ENCODE results near the gene KCNG4. TPM values are rescaled to one million over a fixed set of nuclear protein-coding genes. Genes with fewer than 3 reads are reported as not detected.
"Not testable (repeated sequence)": the region's sequence is repeated elsewhere in the genome, so short reads cannot be mapped to it uniquely, and the experiment has no call there.

The KCNG4 gene
- polyA plus RNA-seq, 12 donors, result 0.04 to 0.10 (median 0.05) TPM; not detected in 5

DNA sequence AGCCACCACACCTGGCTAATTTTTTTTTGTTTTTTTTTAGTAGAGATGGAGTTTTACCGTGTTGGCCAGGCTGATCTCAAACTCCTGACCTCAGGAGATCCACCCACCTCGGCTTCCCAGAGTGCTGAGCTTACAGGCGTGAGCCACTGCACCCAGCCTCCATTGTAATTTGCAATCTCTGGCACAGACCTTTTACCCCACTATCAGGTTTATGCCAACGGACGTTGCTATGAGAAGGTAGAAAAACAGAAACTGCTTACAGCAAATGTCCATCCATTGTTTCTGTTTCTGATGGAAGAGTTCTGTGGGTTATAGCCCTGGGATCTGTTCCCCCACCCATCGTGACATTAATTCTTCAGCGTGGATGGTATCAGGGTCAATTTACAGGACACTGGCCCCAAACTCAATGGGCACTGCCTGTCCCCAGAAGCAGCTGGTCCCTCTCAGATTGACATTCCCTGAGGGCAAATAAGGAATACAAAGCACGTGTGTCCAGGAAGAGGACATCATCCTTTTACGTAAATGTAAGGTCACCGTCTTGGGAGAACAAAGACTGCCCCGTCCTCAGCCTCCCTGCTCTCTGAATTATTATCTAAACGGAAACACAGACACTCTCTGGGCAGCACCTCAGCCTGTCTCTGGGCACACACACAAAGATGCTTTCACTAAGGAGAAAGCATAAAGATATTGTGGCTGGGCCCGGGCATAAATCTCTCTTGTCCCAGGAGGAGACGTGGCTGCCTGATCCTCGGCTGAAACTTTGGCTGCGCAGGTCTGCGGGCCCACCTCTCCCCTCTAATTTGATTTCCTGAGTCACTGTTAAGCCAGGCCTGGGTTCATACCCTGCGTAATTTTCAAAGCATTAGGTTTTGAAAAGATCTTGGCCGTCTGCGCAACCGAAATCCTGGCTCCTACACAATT lies 5.2 kb downstream of the KCNG4 start:
- peak; percentile 25 for DNase-seq

DNA sequence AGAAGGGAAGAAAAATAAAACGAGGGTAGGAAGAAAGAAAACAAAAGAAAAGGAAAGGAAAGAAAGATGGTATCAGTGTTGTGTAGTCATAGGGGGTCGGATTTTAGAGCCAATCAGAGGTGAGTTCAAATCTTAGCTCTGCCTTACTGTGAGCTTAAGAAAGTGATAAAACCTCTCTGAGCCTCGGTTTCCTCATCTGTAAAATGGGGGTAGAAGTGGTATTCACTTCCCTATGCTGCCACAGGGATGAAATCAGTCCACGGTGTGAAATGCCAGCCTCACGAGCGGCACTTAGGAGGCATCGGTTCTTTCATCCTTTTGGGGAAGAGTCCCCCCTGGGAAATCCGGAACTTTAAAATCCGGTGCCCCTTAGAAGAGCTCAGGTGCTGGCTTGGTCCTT lies 6.1 kb downstream of the KCNG4 start:
- DNase-seq, result no peak

DNA sequence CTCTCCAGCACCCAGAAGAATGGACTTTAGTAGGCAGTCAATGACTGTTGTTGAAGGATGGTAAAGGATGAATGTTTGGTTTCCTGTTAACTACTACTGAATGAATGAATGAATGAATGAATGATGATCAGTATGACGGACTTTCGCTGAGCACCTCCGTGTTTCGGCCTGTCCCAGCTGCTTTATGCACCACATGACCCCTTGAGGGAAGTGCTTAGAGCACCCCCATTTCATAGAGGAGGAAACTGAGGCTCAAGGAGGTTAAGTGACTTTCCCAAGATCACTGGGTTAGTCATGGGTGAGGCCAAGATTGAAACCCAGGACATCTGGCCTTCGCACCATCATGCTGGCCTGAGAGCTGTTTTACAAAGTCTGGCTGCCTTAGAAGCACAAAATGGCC lies 6.8 kb downstream of the KCNG4 start:
- DNase-seq, result no peak

DNA sequence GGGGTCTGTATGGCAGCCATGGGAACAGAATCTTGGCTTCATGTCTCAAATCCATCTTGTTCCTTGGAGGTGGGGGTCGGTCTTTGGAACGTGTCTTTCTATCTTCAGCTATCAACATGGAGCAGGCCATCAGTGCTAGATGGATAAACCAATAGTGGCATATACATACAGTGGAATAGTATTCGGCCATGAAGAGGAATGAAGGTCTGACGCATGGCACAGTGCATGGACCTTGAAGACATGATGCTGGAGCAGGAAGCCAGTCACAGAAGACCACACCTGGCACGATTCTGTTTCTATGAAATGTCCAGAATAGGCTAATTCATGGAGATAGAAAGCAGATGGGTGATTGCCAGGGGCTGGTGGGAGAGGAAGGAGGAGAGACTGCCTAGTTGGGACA lies 7.8 kb downstream of the KCNG4 start:
- DNase-seq, result no peak

DNA sequence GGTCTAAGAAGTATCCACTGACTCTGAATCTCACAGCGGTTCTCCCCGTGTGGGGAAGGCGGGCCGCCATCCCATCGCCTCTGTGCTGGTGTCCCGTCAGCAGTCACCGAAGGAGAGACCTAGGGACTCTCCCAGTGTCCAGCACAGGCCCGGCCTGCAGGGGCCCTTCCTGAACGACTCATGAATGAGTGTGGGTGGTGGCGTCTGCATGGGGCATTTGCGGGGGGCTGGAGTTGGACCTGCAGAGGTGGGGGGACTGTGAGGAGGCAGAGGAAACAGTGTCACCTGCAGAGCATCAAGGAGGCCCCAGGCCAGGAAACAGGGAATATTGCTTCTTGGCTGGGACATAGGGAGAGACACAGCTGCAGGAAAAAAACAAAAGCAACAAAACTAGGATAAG lies 10.3 kb downstream of the KCNG4 start:
- DNase-seq, result peak; percentile 40

DNA sequence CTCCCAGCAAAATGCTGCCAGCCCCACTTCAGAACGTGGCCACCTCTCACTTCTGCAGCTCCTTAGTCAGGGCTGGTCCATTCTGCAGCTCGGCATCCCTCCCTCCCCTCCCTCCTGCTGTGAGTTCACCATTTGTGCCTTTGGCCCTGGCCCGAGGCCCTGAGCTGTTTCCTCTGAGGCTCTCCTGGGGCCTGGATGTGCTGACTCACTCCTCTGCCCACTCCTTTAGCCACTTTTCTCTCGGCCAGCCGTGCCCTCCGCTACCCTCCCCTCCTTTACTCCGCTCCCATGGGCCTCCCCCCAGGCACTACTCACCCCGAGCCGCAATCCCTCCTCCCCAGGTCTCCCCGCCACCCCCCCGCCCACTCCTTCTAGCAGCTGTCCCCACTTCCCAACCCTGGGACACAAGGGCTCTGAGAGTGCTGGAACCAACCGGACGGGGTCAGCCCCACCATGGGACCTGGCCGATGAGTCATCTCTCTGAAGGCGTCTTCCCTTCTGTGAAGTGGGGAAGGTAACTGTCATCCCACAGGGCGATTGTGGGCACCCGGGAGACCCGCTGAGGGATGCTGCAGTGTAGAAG lies 11.5 kb downstream of the KCNG4 start:
- DNase-seq, result peak; percentile 71

DNA sequence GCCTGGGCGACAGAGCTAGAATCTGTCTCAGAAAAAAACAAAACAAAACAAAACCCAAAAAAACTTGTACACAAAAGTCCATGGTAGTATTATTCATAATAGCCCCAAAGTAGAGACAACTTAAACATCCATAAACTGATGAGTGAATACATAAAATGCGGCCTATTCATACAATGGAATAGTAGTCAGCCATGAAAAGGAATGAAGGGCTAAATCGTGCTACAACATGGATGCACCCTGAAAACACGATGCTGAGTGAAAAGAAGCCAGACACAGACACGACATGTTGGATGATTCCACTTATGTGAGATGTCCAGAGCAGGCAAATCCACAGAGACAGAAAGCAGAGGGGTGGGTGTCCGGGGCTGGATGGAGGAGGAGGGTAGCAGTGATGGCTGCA lies 12.3 kb downstream of the KCNG4 start:
- DNase-seq, result no peak

DNA sequence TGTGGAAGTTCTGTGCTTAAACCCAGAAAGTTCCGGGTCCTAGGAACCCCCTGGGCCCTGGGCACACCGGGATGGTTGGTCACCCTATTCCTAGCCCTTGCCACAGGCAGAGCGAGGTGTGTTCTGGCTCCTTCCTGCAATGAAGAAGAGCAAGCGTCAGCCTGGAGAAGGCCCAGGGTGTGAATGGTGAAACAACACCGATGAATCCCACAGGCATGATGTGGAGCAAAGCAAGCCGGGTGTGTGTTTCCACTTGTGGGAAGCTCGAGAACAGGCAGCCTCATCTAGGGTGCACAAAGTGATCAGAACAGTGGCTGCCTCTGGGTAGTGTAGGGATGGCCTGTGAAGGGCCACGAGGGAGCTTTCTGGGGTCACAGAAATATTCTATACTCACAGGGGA lies 13.8 kb downstream of the KCNG4 start:
- no peak for DNase-seq

DNA sequence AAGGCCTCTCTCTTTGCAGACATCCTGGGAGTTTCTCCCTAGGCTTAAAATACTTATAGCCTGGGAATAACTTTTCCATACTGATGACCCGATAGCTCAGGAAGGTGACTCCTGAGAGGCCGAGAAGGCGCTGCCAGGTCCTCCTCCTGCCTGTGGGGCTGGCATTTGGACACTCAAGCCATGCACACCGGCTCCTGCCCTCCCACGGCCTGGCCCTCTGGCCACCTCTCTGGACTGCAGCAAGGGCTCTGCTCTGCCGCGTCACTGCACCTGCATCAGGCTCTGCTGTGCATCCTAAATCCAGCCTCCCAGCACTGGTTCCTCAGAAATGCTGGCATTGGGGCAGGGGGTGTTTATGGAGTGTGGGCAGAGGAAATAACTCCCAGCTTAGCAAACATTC lies 14.2 kb downstream of the KCNG4 start:
- no peak for DNase-seq

DNA sequence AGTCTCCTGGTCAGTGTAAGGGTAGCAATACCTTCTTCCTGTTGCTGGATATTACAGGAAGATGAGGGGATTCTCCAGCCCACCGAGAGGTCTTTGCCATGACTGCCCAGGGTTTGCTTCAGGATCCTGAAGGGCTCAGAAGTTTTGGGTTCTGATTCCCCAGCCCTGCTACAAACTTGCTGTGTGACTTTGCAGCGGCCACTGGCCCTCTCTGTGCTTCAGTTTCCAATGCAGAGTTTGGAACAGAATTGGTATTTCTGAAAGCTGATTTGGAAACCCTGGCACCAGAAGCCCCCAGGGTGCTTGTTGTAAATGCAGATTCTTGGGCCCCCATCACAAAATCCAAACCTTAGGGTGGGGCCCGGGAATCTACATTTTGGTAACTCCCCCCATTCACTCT lies 14.7 kb downstream of the KCNG4 start:
- DNase-seq, result no peak

DNA sequence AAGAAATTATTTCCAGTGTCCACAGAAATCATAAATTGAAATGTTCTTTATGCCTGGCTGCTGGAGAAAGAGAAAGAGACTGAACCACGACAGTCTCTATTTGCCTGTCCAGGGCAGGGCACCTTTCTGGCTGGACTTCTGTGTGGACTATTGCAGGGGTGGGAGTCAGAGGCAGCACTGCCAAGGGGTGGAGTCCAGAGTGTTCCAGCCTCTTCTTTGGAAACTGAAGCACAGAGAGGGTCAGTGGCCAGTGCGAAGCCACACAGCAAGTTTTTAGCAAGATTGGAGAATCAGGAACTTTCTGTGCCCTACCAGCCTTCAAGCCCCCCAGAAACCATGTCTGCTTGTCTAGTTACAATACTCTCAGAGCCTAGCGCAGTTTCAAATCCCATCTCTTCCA lies 15.3 kb downstream of the KCNG4 start:
- DNase-seq, result no peak

DNA sequence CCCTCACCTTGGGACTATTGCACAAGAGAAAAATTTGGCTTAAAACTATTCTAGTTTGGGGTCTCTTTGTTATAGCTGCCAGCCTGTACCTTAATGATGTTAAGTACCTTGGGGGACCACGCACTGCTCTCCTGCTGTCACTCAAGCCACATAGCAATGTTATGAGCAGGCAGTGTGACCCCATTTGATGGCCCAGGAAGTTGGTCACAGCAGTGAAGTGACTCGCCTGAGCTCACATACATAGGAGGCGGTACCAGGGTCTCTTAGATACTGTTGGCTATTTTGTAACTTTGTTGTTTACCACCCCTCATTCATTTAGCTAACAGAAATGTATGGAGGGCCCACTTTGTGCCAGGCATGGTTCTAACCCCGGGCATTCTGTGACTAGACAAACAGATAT lies 16.4 kb downstream of the KCNG4 start:
- DNase-seq, result no peak

DNA sequence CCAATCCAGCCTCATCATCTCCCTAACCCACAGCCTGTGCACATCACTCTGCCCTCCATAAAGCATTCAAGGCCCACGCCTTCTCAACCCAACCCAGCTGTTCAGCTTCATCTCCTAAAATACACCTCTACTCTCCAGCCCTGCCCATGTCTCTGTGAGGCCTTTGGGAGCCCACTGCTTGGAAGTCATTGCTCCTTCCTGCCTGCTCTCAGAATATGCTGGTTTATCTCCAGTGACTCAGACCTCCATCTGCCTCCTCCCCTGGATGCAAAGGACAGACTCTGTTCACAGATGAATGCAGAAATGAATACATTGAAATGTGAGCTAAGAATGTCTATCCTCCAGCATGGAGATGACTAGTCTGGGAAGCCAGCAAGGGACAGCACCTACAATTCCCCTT lies 19.0 kb downstream of the KCNG4 start:
- no peak for DNase-seq

DNA sequence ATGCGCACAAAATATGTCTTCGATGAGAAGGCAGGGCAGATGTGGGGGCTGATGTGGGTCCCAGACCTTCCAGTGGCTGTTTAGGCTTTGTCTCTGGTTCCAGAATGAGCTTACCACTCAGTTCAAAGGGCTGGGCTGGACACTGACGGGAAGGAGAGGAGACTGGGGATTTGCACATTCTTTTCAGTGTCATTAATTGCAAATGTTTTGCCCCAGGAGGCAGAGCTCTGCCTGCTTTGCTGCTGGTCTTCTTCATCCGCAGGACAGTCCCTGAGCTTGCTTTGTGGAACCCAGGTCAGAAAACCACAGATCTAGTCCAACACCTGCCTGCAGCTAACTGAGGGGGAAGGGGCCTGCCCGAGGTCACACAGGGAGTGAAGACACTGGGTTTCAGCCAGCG lies 20.9 kb downstream of the KCNG4 start:
- no peak for DNase-seq

DNA sequence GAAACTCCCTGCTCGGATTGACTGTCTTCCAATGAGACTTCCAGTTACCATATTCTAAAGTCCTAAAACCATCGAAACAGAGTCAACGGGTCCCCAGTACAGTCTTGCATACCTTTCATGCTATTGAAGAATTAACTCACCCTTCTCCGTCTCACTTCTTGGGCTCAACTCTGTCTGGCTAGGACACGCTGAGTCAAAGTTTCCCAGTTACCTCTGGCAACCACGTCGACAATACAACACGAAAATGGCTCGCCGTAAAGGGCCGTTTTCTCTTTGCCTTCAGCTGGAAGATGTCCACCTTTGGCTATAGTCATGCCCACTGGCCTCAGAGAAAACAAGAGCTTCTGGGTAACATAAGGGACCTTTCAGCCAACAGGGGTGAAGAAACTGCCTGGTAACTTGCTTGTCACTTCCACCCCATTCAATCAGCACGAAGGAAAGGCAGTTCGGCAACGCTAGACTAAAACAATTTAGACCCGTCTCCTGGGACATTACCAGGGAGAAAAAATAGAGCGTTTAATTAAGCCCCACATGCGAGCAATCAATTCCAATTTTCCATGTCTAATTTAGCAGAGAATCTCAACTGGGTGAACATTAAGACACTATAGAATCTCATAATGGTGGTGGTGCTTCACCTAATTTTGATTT lies 21.5 kb downstream of the KCNG4 start:
- no peak for DNase-seq

DNA sequence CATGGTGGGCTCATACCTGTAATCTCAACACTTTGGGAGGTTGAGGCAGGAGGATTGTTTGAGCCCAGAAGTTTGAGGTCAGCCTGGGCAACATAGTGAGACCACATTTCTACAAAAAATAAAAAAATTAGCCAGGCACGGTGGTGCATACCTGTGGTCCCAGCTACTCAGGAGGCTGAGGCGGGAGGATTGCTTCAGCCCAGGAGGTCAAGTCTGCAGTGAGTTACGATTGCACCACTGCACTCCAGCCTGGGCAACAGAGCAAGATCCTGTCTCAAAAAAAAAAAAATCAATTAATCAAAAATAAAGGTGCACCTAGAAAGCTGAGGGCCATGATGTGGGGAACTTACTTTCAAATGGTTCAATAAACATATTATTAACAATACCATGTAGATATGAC lies 23.7 kb downstream of the KCNG4 start:
- not testable (repeated sequence) for DNase-seq

DNA sequence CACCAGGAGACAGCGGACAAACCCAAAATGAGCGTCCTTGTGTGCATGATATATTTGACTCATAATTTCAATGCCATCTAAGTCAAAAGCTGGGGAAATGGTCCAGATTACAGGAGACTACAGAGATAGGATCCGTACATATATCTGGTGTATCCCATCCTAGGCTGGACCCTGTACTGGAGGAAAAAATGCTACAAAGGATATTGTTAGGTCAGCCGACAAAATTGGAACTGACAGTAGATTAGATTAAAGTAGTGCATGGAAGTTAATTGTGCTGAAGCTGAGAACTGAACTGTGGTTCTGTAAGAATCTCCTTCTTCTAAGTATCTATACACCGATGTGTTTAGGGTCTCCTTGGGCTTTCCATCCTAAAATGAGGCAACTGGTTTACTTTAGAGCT lies 24.3 kb downstream of the KCNG4 start:
- no peak for DNase-seq

DNA sequence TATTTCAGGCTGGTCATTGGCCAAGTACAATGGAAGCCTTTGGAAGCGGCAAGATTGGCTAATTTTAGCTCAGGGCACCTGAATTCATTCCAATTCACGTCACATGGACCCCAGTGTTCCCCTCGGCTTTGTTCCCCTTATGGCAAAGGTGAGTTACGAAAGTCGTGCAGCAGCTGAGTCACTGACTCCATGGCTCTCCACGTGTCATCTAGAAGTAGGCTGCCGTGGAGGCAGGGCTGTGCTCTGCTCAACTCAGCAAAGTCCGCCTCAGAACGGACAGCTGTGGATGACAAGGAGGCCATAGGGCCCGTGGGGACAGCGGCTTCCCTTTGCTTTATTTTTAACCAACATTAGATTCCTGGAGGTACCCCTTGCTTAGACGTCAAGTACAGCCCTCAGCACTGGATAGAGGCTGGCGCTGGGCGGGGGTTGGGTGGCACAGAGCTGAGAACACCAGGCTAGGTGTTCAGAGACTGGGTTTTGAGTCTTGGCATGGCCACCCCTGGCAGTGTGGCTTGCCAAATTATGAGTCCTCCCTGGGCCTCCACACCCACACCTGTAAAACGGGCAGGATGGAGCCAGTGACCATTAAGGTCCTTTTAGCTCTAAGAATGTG lies 25.3 kb downstream of the KCNG4 start:
- no peak for DNase-seq

DNA sequence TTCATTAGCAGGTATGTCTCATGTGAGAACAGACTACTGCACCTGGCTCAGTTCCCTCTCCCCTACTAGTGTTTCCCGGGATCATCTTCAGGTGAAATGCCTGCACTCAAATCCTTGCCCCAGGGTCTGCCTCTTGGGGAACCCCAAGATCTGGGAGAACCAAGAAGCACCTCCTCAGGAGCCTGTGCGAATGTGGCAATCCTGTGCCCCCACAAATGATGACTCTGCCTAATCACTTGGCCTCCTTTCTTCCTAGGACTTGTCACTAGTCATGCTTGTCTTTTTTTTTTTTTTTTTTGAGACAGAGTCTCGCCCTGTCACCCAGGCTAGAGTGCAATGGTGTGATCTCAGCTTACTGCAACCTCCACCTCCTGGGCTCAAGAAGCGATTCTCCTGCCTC lies 27.2 kb downstream of the KCNG4 start:
- no peak for DNase-seq

DNA sequence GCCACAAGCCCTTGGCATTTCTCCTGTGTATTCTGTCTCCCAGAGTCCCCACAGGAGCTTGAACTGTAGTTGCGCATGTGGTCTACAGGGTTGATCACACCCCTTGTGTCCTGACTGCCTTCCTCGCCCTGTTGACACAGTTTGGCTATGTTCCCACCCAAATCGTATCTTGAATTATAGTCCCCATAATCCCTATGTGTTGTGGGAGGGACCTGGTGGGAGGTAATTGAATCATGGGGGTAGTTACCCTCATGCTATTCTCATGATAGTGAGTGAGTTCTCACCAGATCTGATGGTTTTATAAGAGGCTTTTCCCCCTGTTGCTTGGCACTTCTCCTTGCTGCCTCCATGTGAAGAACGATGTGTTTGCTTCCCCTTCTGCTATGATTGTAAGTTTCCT lies 27.7 kb downstream of the KCNG4 start:
- no peak for DNase-seq

DNA sequence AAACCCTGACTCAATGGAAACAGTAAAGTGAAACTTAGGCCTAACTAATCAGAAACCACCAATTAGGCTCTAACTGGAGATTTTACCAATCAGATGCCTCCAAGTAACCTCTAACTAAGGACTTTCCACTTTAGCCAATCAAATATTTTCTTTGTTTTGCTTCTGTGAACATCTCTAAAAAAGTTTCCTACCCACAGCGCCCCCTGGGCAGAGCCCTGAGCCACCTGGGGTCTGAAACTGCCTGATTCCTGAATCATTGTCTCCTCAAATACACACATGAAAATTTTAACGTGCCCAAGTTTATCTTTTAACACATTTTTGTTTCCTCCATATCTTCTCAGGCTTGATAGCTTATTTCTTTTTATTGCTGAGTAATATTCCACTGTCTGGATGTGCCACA lies 29.8 kb downstream of the KCNG4 start:
- DNase-seq, result no peak

DNA sequence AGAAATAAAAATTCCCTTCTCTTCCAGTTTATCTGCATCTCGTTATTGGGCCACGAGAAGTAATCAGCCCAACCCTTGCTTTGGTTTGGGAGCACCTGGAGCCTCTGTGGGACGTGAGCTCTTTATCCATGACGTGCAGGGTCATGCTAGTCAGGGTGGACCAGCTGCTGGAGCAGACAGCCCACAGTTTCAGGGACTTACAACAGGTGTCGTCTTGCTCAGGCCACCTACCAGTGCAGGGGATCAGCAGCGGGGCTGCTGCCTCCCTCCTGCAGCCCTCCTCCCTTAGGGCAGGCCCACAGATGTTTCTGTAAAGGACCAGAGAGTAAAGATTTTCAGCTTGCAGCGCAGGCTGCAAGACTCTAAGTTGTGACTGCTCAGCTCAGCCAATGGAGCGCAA lies 31.9 kb downstream of the KCNG4 start:
- DNase-seq, result no peak

DNA sequence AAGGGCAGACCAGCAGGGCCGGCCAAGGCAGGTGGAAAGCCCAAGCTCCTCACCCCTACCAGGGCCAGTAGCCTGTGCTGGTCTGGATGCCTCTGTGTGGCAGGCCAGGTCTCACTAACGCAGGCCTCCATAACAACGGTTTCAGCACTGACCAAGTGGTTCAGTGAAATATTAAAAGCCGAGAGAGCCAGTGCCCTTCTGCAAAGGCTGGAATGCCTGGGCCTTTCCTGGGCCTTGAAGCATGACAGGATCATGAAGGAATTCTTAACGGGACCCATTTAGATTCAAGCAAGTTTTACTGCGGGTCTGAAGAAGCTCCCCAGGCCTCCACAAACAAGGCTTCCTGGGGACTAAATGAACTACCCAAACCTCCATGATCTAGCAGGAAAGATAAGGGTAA lies 32.6 kb downstream of the KCNG4 start:
- no peak for DNase-seq

All from muscle of arm (tissue), 12 donors.